RWPE2 (cell line): ENCODE data around the gene CBLL2.
"Not testable (repeated sequence)": the region's sequence is repeated elsewhere in the genome, so short reads cannot be mapped to it uniquely, and the experiment has no call there.

Experiments
- ATAC-seq: fragments of 200-7000 bp; cut with Tn5 transposase; 3 replicates; pipeline ENCODE4 v1.9.1; 2021; ENCODE audit warnings: low read depth
- DNase-seq: peaks from one replicate; pipeline ENCODE4 v3.0.0-alpha.2; 2020; ENCODE audit warnings: low spot score
- H3K27ac ChIP-seq: fragments of 450-650 bp; 2 replicates; pipeline ENCODE4 v1.5.1; 2017; ENCODE audit warnings: mild to moderate bottlenecking; ENCODE audit not compliant: poor library complexity, severe bottlenecking
- H3K27me3 ChIP-seq: fragments of 250-450 bp; sonication (Bioruptor Pico); 2 replicates; pipeline ENCODE4 v1.5.1; 2021; ENCODE audit warnings: mild to moderate bottlenecking, moderate library complexity; ENCODE audit not compliant: insufficient read depth, poor library complexity, severe bottlenecking
- H3K36me3 ChIP-seq: fragments of 250-450 bp; sonication (Bioruptor Pico); 2 replicates; pipeline ENCODE4 v1.5.1; 2020; ENCODE audit warnings: low read depth, mild to moderate bottlenecking, moderate library complexity
- H3K4me1 ChIP-seq: fragments of 250-450 bp; sonication (Bioruptor Pico); 2 replicates; pipeline ENCODE4 v1.5.1; 2021; ENCODE audit warnings: mild to moderate bottlenecking, moderate library complexity; ENCODE audit not compliant: insufficient read depth, poor library complexity, severe bottlenecking
- H3K4me3 ChIP-seq: fragments of 250-450 bp; sonication (Bioruptor Pico); 2 replicates; pipeline ENCODE4 v1.5.1; 2021; ENCODE audit warnings: mild to moderate bottlenecking, moderate library complexity; ENCODE audit not compliant: severe bottlenecking
- H3K9me3 ChIP-seq: fragments of 250-450 bp; sonication (Bioruptor Pico); 2 replicates; pipeline ENCODE4 v1.5.1; 2021; ENCODE audit warnings: mild to moderate bottlenecking, moderate library complexity; ENCODE audit not compliant: severe bottlenecking
- CTCF ChIP-seq: fragments of 450-650 bp; IDR thresholded peaks from one replicate; pipeline ENCODE4 v1.5.1; 2017; ENCODE audit warnings: mild to moderate bottlenecking, moderate library complexity; ENCODE audit not compliant: poor library complexity, severe bottlenecking

Gene CBLL2

GRCh38 chrX:22278375-22278774 is 5.7 kb downstream of the CBLL2 start:
- Histone ChIP-seq H3K36me3 (no peaks in the 10 kb centered on the region), H3K27ac (no peak overlapping the region), H3K27me3 (no peaks in the 10 kb centered on the region), H3K4me1 (no peaks in the 10 kb centered on the region), H3K9me3 (no peaks in the 10 kb centered on the region), H3K4me3 (no peak overlapping the region)
- DNase-seq (no peak), ATAC-seq (no peak)
- peak; percentile 22 for TF ChIP-seq CTCF

- not testable (repeated sequence) for H3K4me3 ChIP-seq, H3K9me3 ChIP-seq, DNase-seq, H3K4me1 ChIP-seq, H3K27me3 ChIP-seq, H3K36me3 ChIP-seq, H3K27ac ChIP-seq, ATAC-seq
Measured at GRCh38 chrX:22289209-22289608, 16.5 kb downstream of the CBLL2 start.

- no peak overlapping the region for H3K4me3 ChIP-seq
- TF ChIP-seq CTCF: no peak
- no peaks in the 10 kb centered on the region for H3K27me3 ChIP-seq
- no peak for ATAC-seq
- no peak for DNase-seq
- no peaks in the 10 kb centered on the region for H3K36me3 ChIP-seq
- H3K27ac ChIP-seq: no peak overlapping the region
- no peaks in the 10 kb centered on the region for H3K4me1 ChIP-seq
- H3K9me3 ChIP-seq: no peaks in the 10 kb centered on the region
Measured at GRCh38 chrX:22296871-22297270, 24.2 kb downstream of the CBLL2 start.

GRCh38 chrX:22300130-22300529 is 27.4 kb downstream of the CBLL2 start:
- ATAC-seq (peak; percentile 78), DNase-seq (no peak)
- Histone ChIP-seq H3K4me3 (no peak overlapping the region), H3K27me3 (no peaks in the 10 kb centered on the region), H3K9me3 (no peaks in the 10 kb centered on the region), H3K27ac (no peak overlapping the region), H3K4me1 (no peaks in the 10 kb centered on the region), H3K36me3 (no peaks in the 10 kb centered on the region)
- TF ChIP-seq CTCF: no peak

- H3K36me3 ChIP-seq: no peaks in the 10 kb centered on the region
- H3K9me3 ChIP-seq: no peaks in the 10 kb centered on the region
- no peak overlapping the region for H3K27ac ChIP-seq
- DNase-seq: no peak
- ATAC-seq: no peak
- no peak for TF ChIP-seq CTCF
- H3K4me3 ChIP-seq: no peak overlapping the region
- H3K27me3 ChIP-seq: no peaks in the 10 kb centered on the region
- no peaks in the 10 kb centered on the region for H3K4me1 ChIP-seq
Measured at GRCh38 chrX:22310779-22311178, 38.1 kb downstream of the CBLL2 start.

- no peaks in the 10 kb centered on the region for H3K27me3 ChIP-seq
- no peak overlapping the region for H3K27ac ChIP-seq
- H3K9me3 ChIP-seq: no peaks in the 10 kb centered on the region
- H3K4me1 ChIP-seq: no peaks in the 10 kb centered on the region
- H3K4me3 ChIP-seq: no peak overlapping the region
- no peaks in the 10 kb centered on the region for H3K36me3 ChIP-seq
- ATAC-seq (no peak), DNase-seq (no peak)
- no peak for TF ChIP-seq CTCF
Measured at GRCh38 chrX:22313766-22314165, 41.1 kb downstream of the CBLL2 start.
